K562 (cell line): Measurements from ENCODE around the gene CCDC87. TPM values are rescaled to one million over a fixed set of nuclear protein-coding genes. Genes with fewer than 3 reads are reported as not detected.

Experiments used
- ATAC-seq: fragments of 200-7000 bp; cut with Tn5 transposase; 3 replicates; pipeline ENCODE4 v1.9.1; 2020; ENCODE audit warnings: moderate library complexity
- BruUV-seq: library from RNA; stranded (reverse); fragments of 400-500 nt; replicated peaks from 2 replicates; lab custom pipeline; 2021; lab: Mats Ljungman, UMichigan
- CTCF ChIA-PET: fragments of 300-600 bp; formaldehyde crosslinking; extraction: SDS; loops from one replicate; lab custom pipeline; 2021; ENCODE audit warnings: low intra/inter-chr PET ratio; lab: Yijun Ruan, JAX
- POLR2A ChIA-PET: fragments of 300-600, 350-650 bp; sonication (Branson Sonifier 250); formaldehyde crosslinking; extraction: SDS; loops from one replicate; lab custom pipeline; 2021; ENCODE audit warnings: antibody characterized with exemption, inconsistent platforms; lab: Yijun Ruan, JAX
- DNase-seq, 4 experiments: peaks; one replicate each; pipeline versions ENCODE4 v3.0.0 to v3.0.0-alpha.2; 2011 to 2018; ENCODE audit warnings: low spot score in 3 of 4, mixed read lengths in 3 of 4; ENCODE audit errors: extremely low read depth in 1 of 4
- FAIRE-seq: peaks from 2 replicates; lab custom pipeline; 2011; peaks lifted over from hg19 to GRCh38; lab: Jason Lieb, UNC
- H2AFZ ChIP-seq: 2 replicates; pipeline ENCODE4 v1.6.0; 2011; ENCODE audit warnings: low read depth, low read length, control low read depth, inconsistent platforms
- H3K27ac ChIP-seq: fragments of 200-600 bp; 3 replicates; pipeline ENCODE4 v1.8.0; 2011; ENCODE audit warnings: low read depth, mild to moderate bottlenecking, control low read depth, inconsistent platforms, low read length, moderate library complexity, mixed read lengths; ENCODE audit errors: extremely low read depth
- H3K27me3 ChIP-seq, 2 experiments: fragments of 300-600 bp in 1 of 2; 2 replicates in 1 of 2; 3 replicates in 1 of 2; pipeline versions ENCODE4 v1.6.0 to v1.8.0; 2011; ENCODE audit warnings: inconsistent platforms in 2 of 2, low read length in 2 of 2, mild to moderate bottlenecking in 1 of 2, mixed read lengths in 1 of 2, moderate library complexity in 1 of 2; ENCODE audit not compliant: control insufficient read depth in 2 of 2, insufficient read depth in 2 of 2
- H3K36me3 ChIP-seq: fragments of 300-600 bp; 3 replicates; pipeline ENCODE4 v1.8.0; 2011; ENCODE audit warnings: mild to moderate bottlenecking, low read length, inconsistent platforms; ENCODE audit not compliant: control insufficient read depth, insufficient read depth
- H3K4me1 ChIP-seq, 2 experiments: fragments of 200-600 bp in 1 of 2; replicated peaks in 1 of 2; 2 replicates in 1 of 2; 3 replicates in 1 of 2; pipeline versions ENCODE4 v1.5.1 to v1.8.0; 2011; ENCODE audit warnings: inconsistent platforms in 2 of 2, low read length in 2 of 2, mild to moderate bottlenecking in 1 of 2, mixed read lengths in 1 of 2, moderate library complexity in 1 of 2; ENCODE audit not compliant: control insufficient read depth in 2 of 2, insufficient read depth in 2 of 2
- H3K4me2 ChIP-seq: 2 replicates; pipeline ENCODE4 v1.6.1; 2011; ENCODE audit warnings: low read length, control low read depth, inconsistent platforms, mixed read lengths; ENCODE audit not compliant: insufficient read depth
- H3K4me3 ChIP-seq: fragments of 200-600 bp; sonication (generic), shearing (Covaris generic); 2 replicates; pipeline ENCODE4 v1.5.1; 2016; ENCODE audit warnings: control low read depth, inconsistent platforms
- H3K79me2 ChIP-seq: fragments of 200-600 bp; 3 replicates; pipeline ENCODE4 v1.8.0; 2011; ENCODE audit warnings: low read length, inconsistent platforms; ENCODE audit not compliant: control insufficient read depth, insufficient read depth
- H3K9ac ChIP-seq, 2 experiments: 2 replicates each; pipeline versions ENCODE4 v1.6.0 to v1.6.1; 2011; ENCODE audit warnings: low read depth in 2 of 2, low read length in 2 of 2, control low read depth in 1 of 2, inconsistent platforms in 1 of 2, mild to moderate bottlenecking in 1 of 2, mixed read lengths in 1 of 2; ENCODE audit not compliant: insufficient read depth in 1 of 2
- H3K9me1 ChIP-seq: one replicate; pipeline ENCODE4 v1.6.0; 2011; ENCODE audit warnings: inconsistent platforms, mild to moderate bottlenecking, low read length, moderate library complexity; ENCODE audit not compliant: control insufficient read depth, insufficient read depth
- H3K9me3 ChIP-seq: replicated peaks from 2 replicates; pipeline ENCODE4 v1.5.1; 2011; ENCODE audit warnings: low read depth, low read length, inconsistent platforms; ENCODE audit not compliant: control insufficient read depth, insufficient read depth
- H4K20me1 ChIP-seq: replicated peaks from 2 replicates; pipeline ENCODE4 v1.6.1; 2011; ENCODE audit warnings: low read length, inconsistent platforms, mixed read lengths; ENCODE audit not compliant: control insufficient read depth, insufficient read depth
- BCOR ChIP-seq: fragments of 450-650 bp; IDR thresholded peaks from 2 replicates; pipeline ENCODE4 v1.6.1; 2016
- CXXC5 ChIP-seq: fragments of 250-450 bp; sonication (Bioruptor Pico); IDR thresholded peaks from 2 replicates; pipeline ENCODE4 v1.8.0; 2022; ENCODE audit warnings: inconsistent platforms, mild to moderate bottlenecking, moderate library complexity
- DACH1 ChIP-seq: fragments of 450-650 bp; IDR thresholded peaks from 2 replicates; pipeline ENCODE4 v1.6.1; 2018; ENCODE audit not compliant: partially characterized antibody
- POLR2AphosphoS5 ChIP-seq: IDR thresholded peaks from 2 replicates; pipeline ENCODE4 v1.6.1; 2011; ENCODE audit warnings: mild to moderate bottlenecking, low read depth, low read length, moderate library complexity; ENCODE audit not compliant: control insufficient read depth, insufficient read depth
- SOX6 ChIP-seq: fragments of 450-650 bp; IDR thresholded peaks from 2 replicates; pipeline ENCODE4 v1.6.1; 2014; ENCODE audit warnings: mild to moderate bottlenecking
- SRSF9 ChIP-seq: fragments of 200-400 bp; formaldehyde crosslinking; IDR thresholded peaks from 2 replicates; pipeline ENCODE4 v1.6.1; 2017; ENCODE audit warnings: low read depth, low read length, borderline replicate concordance
- ZNF644 ChIP-seq: fragments of 200-800 bp; sonication (Bioruptor generic); IDR thresholded peaks from 2 replicates; pipeline ENCODE4 v1.6.1; 2016; ENCODE audit warnings: low read depth, missing genetic modification characterization, missing compliant biosample characterization
- WGBS: fragments of 100-300 bp; shearing (Covaris generic); methylation state at CpG from one replicate; pipeline ENCODE4 v1.1.6; 2016; ENCODE audit warnings: low coverage, mixed read lengths; ENCODE audit not compliant: insufficient coverage; ENCODE audit errors: missing lambda C conversion rate; 5-methylcytosine and 5-hydroxymethylcytosine counted together
- in situ Hi-C: fragments of 300-500 bp; cut with MboI; formaldehyde crosslinking; loops from 4 replicates; pipeline ENCODE4 v1.15.0; 2018; ENCODE audit warnings: inconsistent platforms, mixed read lengths
- intact Hi-C: fragments of 100-400 bp; cut with micrococcal nuclease; formaldehyde crosslinking; loops from 2 replicates; pipeline ENCODE4 v1.14.2; 2022
- polyA plus RNA-seq, 8 experiments: library from polyadenylated mRNA; depleted of rRNA in 4 of 8; stranded (reverse) in 5 of 8; unstranded in 3 of 8; fragments of >200 nt; fragmentation: Nextera tagmentation in 2 of 8; fragmentation: Illumina TruSeq in 1 of 8; extraction: Ambion mirVana in 2 of 8; extraction: Trizol in 1 of 8; gene quantifications; 2 replicates each; pipeline versions ENCODE4 v1.2.1 to v1.2.3, GENCODE V29; 2011 to 2014; ENCODE audit warnings: inconsistent platforms in 1 of 8, missing spikeins in 1 of 8
- total RNA-seq, 7 experiments: library from RNA; depleted of rRNA in 6 of 7; stranded (reverse); fragments of >200 nt in 6 of 7; fragmentation: Illumina TruSeq in 2 of 7; extraction: Trizol in 2 of 7; gene quantifications; 2 replicates each; pipeline versions ENCODE4 v1.2.1 to v1.2.3, GENCODE V29; 2011 to 2021; ENCODE audit warnings: low replicate concordance in 1 of 7

Gene CCDC87
- total and polyA plus RNA-seq, 9 of the 15 experiments (the other 6 are each of a cell fraction or from before 2014, with no cell fraction given) = 0.03 to 0.44 (median 0.15) TPM; not detected in 1

DNA sequence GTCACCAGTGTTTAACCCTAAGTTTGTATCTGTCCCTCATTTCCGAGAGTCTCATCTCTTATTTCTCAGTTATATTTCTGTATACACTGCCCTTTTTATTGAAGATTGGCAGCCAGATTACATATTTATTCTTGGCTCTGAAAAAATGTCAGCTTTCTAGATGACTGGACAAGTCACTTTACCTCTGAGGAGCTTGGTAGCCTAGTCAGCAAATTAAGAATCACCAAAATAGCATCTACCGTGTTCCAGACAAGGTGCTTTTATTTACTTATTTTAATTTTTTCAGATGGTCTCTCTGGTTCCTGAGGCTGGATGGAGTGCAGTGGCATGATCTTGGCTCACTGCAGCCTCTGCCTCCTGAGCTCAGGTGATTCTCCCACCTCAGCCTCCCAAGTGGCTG, 40.1 kb upstream of the CCDC87 start (continued):
- TF ChIP-seq DACH1 = no peak
- no peak for TF ChIP-seq SRSF9

- BruUV-seq = no TSS peak
These were observed 39.0 kb upstream of the CCDC87 start for GRCh38 chr11:66631883-66632282.

More at GRCh38 chr11:66631883-66632282, 39.0 kb upstream of the CCDC87 start:
- H3K9ac ChIP-seq = no peak overlapping the region
- intact Hi-C loops = no loop called here
- H3K4me3 ChIP-seq = no peak overlapping the region
- H3K79me2 ChIP-seq = peaks cover 95% of the 10 kb centered on the region
- no peak for TF ChIP-seq SOX6
- no peak for TF ChIP-seq ZNF644 (tag)
- TF ChIP-seq POLR2AphosphoS5 = 0 out of 2 replicates have a peak, but pooled peaks have one; percentile 26
- TF ChIP-seq CXXC5 (CRISPR knock-in tag) = no peak
- no peak for TF ChIP-seq BCOR
- TF ChIP-seq, all 486 proteins: peak for 1
- H3K4me1 ChIP-seq = peaks cover 0 to under 1% of the 10 kb centered on the region in 2 experiments; a peak in 3 of 5 replicates
- no peak for FAIRE-seq
- POLR2A ChIA-PET = interaction anchor here (1.3 to 26.4 kb wide), 2 partner anchors 9 to 18 kb away, joined by 6 to 387 read pairs; partner anchors contain the start of gene RBM14
- H3K27ac ChIP-seq = no peak overlapping the region
- in situ Hi-C loops = no loop called here
- H3K27me3 ChIP-seq = no peaks in the 10 kb centered on the region
- no peaks in the 10 kb centered on the region for H3K9me1 ChIP-seq
- no peak for DNase-seq
- no peak overlapping the region for H3K4me2 ChIP-seq
- H2AFZ ChIP-seq = no peak overlapping the region
- ATAC-seq = no peak
- peaks cover 6% of the 10 kb centered on the region; the same call in 1 of the 2 replicates for H4K20me1 ChIP-seq
- CTCF ChIA-PET = no interaction called here
- peaks cover 78% of the 10 kb centered on the region for H3K36me3 ChIP-seq
- WGBS = 89% methylated on average over 6 of the region's 6 CpGs
- no peaks in the 10 kb centered on the region for H3K9me3 ChIP-seq
